ENCODE measurements around the gene LPAR3.

The LPAR3 gene

GRCh38 chr1:84855691-84856630 lies 37.0 kb downstream of the LPAR3 start:
- DNase-seq, result no peak

GRCh38 chr1:84855168-84855567 lies 37.8 kb downstream of the LPAR3 start:
- DNase-seq, result peak; percentile 9

GRCh38 chr1:84853741-84854721 lies 39.0 kb downstream of the LPAR3 start:
- DNase-seq, result peak; percentile 89

- DNase-seq, result no peak
Observed at GRCh38 chr1:84851839-84852238, 41.2 kb downstream of the LPAR3 start.

GRCh38 chr1:84849357-84849975 lies 43.5 kb downstream of the LPAR3 start:
- DNase-seq, result no peak

GRCh38 chr1:84847253-84848250 lies 45.5 kb downstream of the LPAR3 start:
- peak; percentile 98 for DNase-seq

GRCh38 chr1:84846387-84846786 lies 46.6 kb downstream of the LPAR3 start:
- no peak for DNase-seq

- DNase-seq, result no peak
Observed at GRCh38 chr1:84845357-84845756, 47.6 kb downstream of the LPAR3 start.

GRCh38 chr1:84844094-84844493 lies 48.9 kb downstream of the LPAR3 start:
- DNase-seq, result no peak

GRCh38 chr1:84842748-84843231 lies 50.2 kb downstream of the LPAR3 start:
- DNase-seq, result no peak

GRCh38 chr1:84841971-84842370 lies 51.0 kb downstream of the LPAR3 start:
- DNase-seq, result no peak

GRCh38 chr1:84840346-84840745 lies 52.7 kb downstream of the LPAR3 start:
- no peak for DNase-seq

GRCh38 chr1:84839544-84839943 lies 53.5 kb downstream of the LPAR3 start:
- no peak for DNase-seq

- DNase-seq, result peak; percentile 71
Observed at GRCh38 chr1:84836145-84836544, 56.9 kb downstream of the LPAR3 start.

- peak; percentile 35 for DNase-seq
Observed at GRCh38 chr1:84835169-84835568, 57.8 kb downstream of the LPAR3 start.

GRCh38 chr1:84834419-84835064 lies 58.5 kb downstream of the LPAR3 start:
- DNase-seq, result peak; percentile 90

- DNase-seq, result peak; percentile 34
Observed at GRCh38 chr1:84833194-84833593, 59.8 kb downstream of the LPAR3 start.

- DNase-seq, result no peak
Observed at GRCh38 chr1:84830136-84830535, 62.9 kb downstream of the LPAR3 start.

GRCh38 chr1:84827976-84828375 lies 65.0 kb downstream of the LPAR3 start:
- no peak for DNase-seq

- DNase-seq, result peak; percentile 55
Observed at GRCh38 chr1:84827555-84827954, 65.5 kb downstream of the LPAR3 start.

- no peak for DNase-seq
Observed at GRCh38 chr1:84825161-84825560, 67.8 kb downstream of the LPAR3 start.
